ENCODE results near the gene VWA2.

Gene VWA2

GRCh38 chr10:114294549-114294948, 55.5 kb downstream of the VWA2 start:
- ChIA-PET POLR2A (no interaction called here), CTCF (no interaction called here)
- Histone ChIP-seq H3K36me3 (ENCODE audit: control insufficient read depth in 2 of 2, insufficient read depth in 1 of 2, low read length in 2 of 2) (peaks cover 0 to 16% of the 10 kb centered on the region in 2 experiments; a peak in 1 of 3 replicates), H3K4me3 (ENCODE audit: low read depth, low read length) (no peak overlapping the region), H3K27ac (ENCODE audit: extremely low read depth, low read depth, low read length) (no peak overlapping the region), H3K9me3 (ENCODE audit: control insufficient read depth, insufficient read depth, low read depth, low read length) (no peaks in the 10 kb centered on the region; the same call in 1 of the 2 replicates), H3K4me1 (ENCODE audit: control insufficient read depth, insufficient read depth, low read length) (no peaks in the 10 kb centered on the region)
- TF ChIP-seq KLF17 (tag by site-specific recombination; IDR thresholded peaks at IDR 0.05) (no peak), ZNF664 (tag by site-specific recombination; IDR thresholded peaks at IDR 0.05) (no peak), ZNF18 (tag by site-specific recombination; IDR thresholded peaks at IDR 0.05) (no peak)

- Histone ChIP-seq H3K36me3 (ENCODE audit: control insufficient read depth in 2 of 2, insufficient read depth in 1 of 2, low read length in 2 of 2) (peaks cover 0 to 16% of the 10 kb centered on the region in 2 experiments; a peak in 1 of 3 replicates), H3K4me3 (ENCODE audit: low read depth, low read length) (no peak overlapping the region), H3K4me1 (ENCODE audit: control insufficient read depth, insufficient read depth, low read length) (no peaks in the 10 kb centered on the region), H3K27ac (ENCODE audit: extremely low read depth, low read depth, low read length) (no peak overlapping the region), H3K9me3 (ENCODE audit: control insufficient read depth, insufficient read depth, low read depth, low read length) (no peaks in the 10 kb centered on the region; the same call in 1 of the 2 replicates)
- CTCF ChIA-PET, result no interaction called here
- TF ChIP-seq ZNF658 (tag by site-specific recombination; IDR thresholded peaks at IDR 0.05), result no peak
- peak; percentile 35; the same call in 1 of the 2 replicates for TF ChIP-seq TRIM28 (IDR thresholded peaks at IDR 0.05; ENCODE audit: borderline replicate concordance, low read length)
- TF ChIP-seq EGR2 (tag by site-specific recombination; IDR thresholded peaks at IDR 0.05; ENCODE audit: low read depth), result no peak
- TF ChIP-seq ZNF629 (tag by site-specific recombination; IDR thresholded peaks at IDR 0.05), result no peak
- TF ChIP-seq ZNF341 (tag by site-specific recombination; IDR thresholded peaks at IDR 0.05; ENCODE audit: low read depth), result no peak
- TF ChIP-seq ZNF580 (tag by site-specific recombination; IDR thresholded peaks at IDR 0.05), result no peak
- peak; percentile 68 for TF ChIP-seq SETDB1 (IDR thresholded peaks at IDR 0.05; ENCODE audit: insufficient read length, low read length)
- TF ChIP-seq HOXA7 (CRISPR knock-in tag; IDR thresholded peaks at IDR 0.05; ENCODE audit: borderline replicate concordance), result no peak
- POLR2A ChIA-PET, result no interaction called here
Observed at GRCh38 chr10:114295393-114295792, 56.3 kb downstream of the VWA2 start.

GRCh38 chr10:114297136-114297705, 58.2 kb downstream of the VWA2 start:
- H3K4me1 ChIP-seq (ENCODE audit: control insufficient read depth, insufficient read depth, low read length), result no peaks in the 10 kb centered on the region
- no peak for TF ChIP-seq ZFHX2 (tag by site-specific recombination; conservative IDR thresholded peaks at IDR 0.05)
- TF ChIP-seq ZNF521 (tag by site-specific recombination; IDR thresholded peaks at IDR 0.05), result no peak
- TF ChIP-seq ZNF26 (tag by site-specific recombination; IDR thresholded peaks at IDR 0.05), result no peak
- no peak for TF ChIP-seq ZNF146 (tag by site-specific recombination; IDR thresholded peaks at IDR 0.05)
- no peak for TF ChIP-seq ZNF350 (tag by site-specific recombination; IDR thresholded peaks at IDR 0.05)
- no peak for TF ChIP-seq ZNF645 (tag by site-specific recombination; IDR thresholded peaks at IDR 0.05)
- no peak for TF ChIP-seq ZNF548 (tag by site-specific recombination; IDR thresholded peaks at IDR 0.05)
- TF ChIP-seq ZNF23 (tag by site-specific recombination; IDR thresholded peaks at IDR 0.05; ENCODE audit: borderline replicate concordance), result no peak
- TF ChIP-seq ZNF623 (tag by site-specific recombination; IDR thresholded peaks at IDR 0.05), result no peak
- no peak for TF ChIP-seq HOXD13 (CRISPR knock-in tag; IDR thresholded peaks at IDR 0.05; ENCODE audit: borderline replicate concordance)
- TF ChIP-seq ZNF354C (tag by site-specific recombination; IDR thresholded peaks at IDR 0.05; ENCODE audit: borderline replicate concordance, low read depth), result no peak
- TF ChIP-seq ZSCAN23 (tag by site-specific recombination; IDR thresholded peaks at IDR 0.05), result no peak
- no peak for TF ChIP-seq ZNF776 (tag by site-specific recombination; IDR thresholded peaks at IDR 0.05; ENCODE audit: borderline replicate concordance)
- H3K9me3 ChIP-seq (ENCODE audit: control insufficient read depth, insufficient read depth, low read depth, low read length), result no peaks in the 10 kb centered on the region; the same call in 1 of the 2 replicates
- H3K4me3 ChIP-seq (ENCODE audit: low read depth, low read length), result no peak overlapping the region
- H3K27ac ChIP-seq (ENCODE audit: extremely low read depth, low read depth, low read length), result no peak overlapping the region
- CTCF ChIA-PET, result interaction anchor here (0.6 to 1.7 kb wide), 3 partner anchors 30 to 174 kb away, joined by 3 to 7 read pairs (median 6); no protein-coding TSS in a partner anchor
- peaks cover 0 to 16% of the 10 kb centered on the region in 2 experiments; a peak in 1 of 3 replicates for H3K36me3 ChIP-seq (ENCODE audit: control insufficient read depth in 2 of 2, insufficient read depth in 1 of 2, low read length in 2 of 2)
- POLR2A ChIA-PET, result no interaction called here
